HCT116 (cell line): Measurements from ENCODE around the gene LPIN1. TPM values are rescaled to one million over a fixed set of nuclear protein-coding genes. Genes with fewer than 3 reads are reported as not detected.

Experiments used
- ATAC-seq: fragments of 200-7000 bp; cut with Tn5 transposase; 2 replicates; pipeline ENCODE4 v1.9.1; 2020; ENCODE audit warnings: mild to moderate bottlenecking, moderate library complexity
- BruUV-seq: library from RNA; stranded (reverse); fragments of 400-500 nt; replicated peaks from 2 replicates; lab custom pipeline; 2021; lab: Mats Ljungman, UMichigan
- CTCF ChIA-PET: fragments of 300-600 bp; sonication (Branson Sonifier 250); formaldehyde crosslinking; loops from one replicate; lab custom pipeline; 2021; ENCODE audit warnings: antibody characterized with exemption; lab: Charles Lee
- POLR2A ChIA-PET: fragments of 300-600, 350-600 bp; sonication (Branson Sonifier 250); formaldehyde crosslinking; loops from one replicate; lab custom pipeline; 2021; ENCODE audit warnings: antibody characterized with exemption; lab: Charles Lee
- RAD21 ChIA-PET, 2 experiments: fragments of 300-600 bp; sonication (Branson Sonifier 250); formaldehyde crosslinking; loops; one replicate each; lab custom pipeline; 2023; ENCODE audit warnings: low total read pairs in 2 of 2; ENCODE audit not compliant: uncharacterized antibody in 2 of 2, unreplicated experiment in 2 of 2, low non-redundant PET in 1 of 2; lab: Charles Lee
- DNase-seq: peaks from one replicate; pipeline ENCODE4 v3.0.0-alpha.2; 2010; ENCODE audit warnings: low read depth, low spot score
- H2AFZ ChIP-seq: fragments of 200-600 bp; shearing (Covaris generic), sonication (generic); 2 replicates; pipeline ENCODE4 v1.6.1; 2017; ENCODE audit warnings: low read depth, mixed run types, mixed read lengths, antibody characterized with exemption, low read length; ENCODE audit not compliant: poor library complexity, severe bottlenecking
- H3K27ac ChIP-seq: 2 replicates; pipeline ENCODE4 v1.5.1; 2012; ENCODE audit warnings: low read depth, low read length
- H3K27me3 ChIP-seq: fragments of 200-600 bp; sonication (generic); 2 replicates; pipeline ENCODE4 v1.6.1; 2016; ENCODE audit warnings: mixed run types, low read length, mixed read lengths; ENCODE audit not compliant: insufficient read depth
- H3K36me3 ChIP-seq, 2 experiments: fragments of 200-500 bp in 1 of 2; fragments of 200-600 bp in 1 of 2; sonication (Bioruptor generic) in 1 of 2; sonication (generic) in 1 of 2; 2 replicates each; pipeline versions ENCODE4 v1.5.1 to v1.6.1; 2014 to 2016; ENCODE audit warnings: low read length in 2 of 2, inconsistent platforms in 1 of 2, mixed read lengths in 1 of 2, mixed run types in 1 of 2; ENCODE audit not compliant: insufficient read depth in 2 of 2, control insufficient read depth in 1 of 2
- H3K4me1 ChIP-seq, 2 experiments: fragments of 200-600 bp in 1 of 2; sonication (generic) in 1 of 2; 2 replicates each; pipeline versions ENCODE4 v1.5.1 to v1.6.1; 2012 to 2017; ENCODE audit warnings: low read length in 2 of 2, inconsistent platforms in 1 of 2, mild to moderate bottlenecking in 1 of 2, mixed read lengths in 1 of 2, mixed run types in 1 of 2, moderate library complexity in 1 of 2; ENCODE audit not compliant: insufficient read depth in 2 of 2, control insufficient read depth in 1 of 2
- H3K4me2 ChIP-seq: fragments of 200-600 bp; sonication (generic); 2 replicates; pipeline ENCODE4 v1.6.1; 2017; ENCODE audit warnings: mixed run types, low read length, mixed read lengths
- H3K4me3 ChIP-seq, 2 experiments: fragments of 200-600 bp in 1 of 2; sonication (generic) in 1 of 2; replicated peaks in 1 of 2; 2 replicates each; pipeline ENCODE4 v1.5.1; 2011 to 2016; ENCODE audit warnings: low read length in 2 of 2, control low read depth in 1 of 2, low read depth in 1 of 2, mild to moderate bottlenecking in 1 of 2, mixed read lengths in 1 of 2, mixed run types in 1 of 2
- H3K79me2 ChIP-seq: fragments of 200-600 bp; sonication (generic); 2 replicates; pipeline ENCODE4 v1.6.1; 2017; ENCODE audit warnings: mild to moderate bottlenecking, mixed run types, low read length, moderate library complexity, mixed read lengths; ENCODE audit not compliant: insufficient read depth
- H3K9ac ChIP-seq: fragments of 200-600 bp; sonication (generic); 2 replicates; pipeline ENCODE4 v1.6.1; 2016; ENCODE audit warnings: low read length, mixed read lengths
- H3K9me2 ChIP-seq: fragments of 200-600 bp; sonication (generic), shearing (Covaris generic); 2 replicates; pipeline ENCODE4 v1.6.1; 2017; ENCODE audit warnings: mixed run types, mild to moderate bottlenecking, moderate library complexity; ENCODE audit not compliant: insufficient read depth
- H3K9me3 ChIP-seq, 2 experiments: fragments of 200-500 bp in 1 of 2; fragments of 200-600 bp in 1 of 2; sonication (Bioruptor generic) in 1 of 2; sonication (generic) in 1 of 2; 2 replicates each; pipeline ENCODE4 v1.6.1; 2014 to 2017; ENCODE audit warnings: low read length in 2 of 2, mixed read lengths in 2 of 2, inconsistent platforms in 1 of 2, low read depth in 1 of 2, mild to moderate bottlenecking in 1 of 2, mixed run types in 1 of 2, moderate library complexity in 1 of 2; ENCODE audit not compliant: control insufficient read depth in 1 of 2, insufficient read depth in 1 of 2
- H4K20me1 ChIP-seq: fragments of 200-600 bp; sonication (generic), shearing (Covaris generic); 2 replicates; pipeline ENCODE4 v1.6.1; 2017; ENCODE audit warnings: mixed run types, mild to moderate bottlenecking, moderate library complexity; ENCODE audit not compliant: insufficient read depth
- ATF3 ChIP-seq: IDR thresholded peaks from 2 replicates; pipeline ENCODE4 v1.6.1; 2012
- CBX3 ChIP-seq: IDR thresholded peaks from 2 replicates; pipeline ENCODE4 v1.6.1; 2012; ENCODE audit warnings: low read depth
- FOSL1 ChIP-seq: IDR thresholded peaks from 2 replicates; pipeline ENCODE4 v1.6.1; 2012; ENCODE audit warnings: low read depth
- MAX ChIP-seq: IDR thresholded peaks from 2 replicates; pipeline ENCODE4 v1.6.1; 2012
- POLR2A ChIP-seq: IDR thresholded peaks from 2 replicates; pipeline ENCODE4 v1.7.0; 2011; ENCODE audit warnings: borderline replicate concordance; ENCODE audit not compliant: insufficient read depth, insufficient read length; ENCODE audit errors: extremely low read depth
- POLR2AphosphoS5 ChIP-seq: IDR thresholded peaks from 2 replicates; pipeline ENCODE4 v1.6.1; 2011; ENCODE audit warnings: mild to moderate bottlenecking, low read depth, low read length, moderate library complexity
- REST ChIP-seq: IDR thresholded peaks from 2 replicates; pipeline ENCODE4 v1.6.1; 2012; ENCODE audit warnings: low read depth
- ZBTB33 ChIP-seq: IDR thresholded peaks from 2 replicates; pipeline ENCODE4 v1.6.1; 2011; ENCODE audit warnings: mild to moderate bottlenecking, low read length, moderate library complexity; ENCODE audit not compliant: insufficient replicate concordance; ENCODE audit errors: extremely low read depth
- intact Hi-C: fragments of 100-400 bp; cut with micrococcal nuclease; formaldehyde crosslinking; loops from 2 replicates; pipeline ENCODE4 v1.10.0; 2022
- total RNA-seq: library from RNA; stranded (reverse); gene quantifications from one replicate; pipeline ENCODE4 v1.2.1, GENCODE V29; 2021; ENCODE audit not compliant: unreplicated experiment

The LPIN1 gene
- total RNA-seq, 1 experiment from 2014 or later = 16.7 TPM

- TF ChIP-seq POLR2A (no peak), ZBTB33 (no peak), REST (no peak)
Observed at GRCh38 chr2:11711751-11712150, 34.7 kb upstream of the LPIN1 start (continued).

GRCh38 chr2:11712866-11713265, 33.6 kb upstream of the LPIN1 start:
- ATAC-seq (no peak), DNase-seq (no peak)
- Histone ChIP-seq H3K4me3 (no peak overlapping the region), H3K9ac (no peak overlapping the region), H3K9me3 (no peaks in the 10 kb centered on the region), H2AFZ (no peak overlapping the region), H4K20me1 (no peaks in the 10 kb centered on the region), H3K4me2 (no peak overlapping the region), H3K27me3 (peaks cover 8% of the 10 kb centered on the region; the same call in 1 of the 2 replicates), H3K79me2 (no peaks in the 10 kb centered on the region), H3K36me3 (no peaks in the 10 kb centered on the region), H3K4me1 (peaks cover 0 to 8% of the 10 kb centered on the region in 2 experiments; a peak in 1 of 4 replicates), H3K9me2 (no peaks in the 10 kb centered on the region), H3K27ac (no peak overlapping the region)
- intact Hi-C loops = no loop called here
- no TSS peak for BruUV-seq
- RAD21 ChIA-PET = no interaction called here
- no peak for TF ChIP-seq ZBTB33
- TF ChIP-seq MAX = no peak
- no peak for TF ChIP-seq FOSL1
- no peak for TF ChIP-seq ATF3
- TF ChIP-seq CBX3 = no peak
- no peak for TF ChIP-seq POLR2AphosphoS5
- POLR2A ChIA-PET = no interaction called here
- CTCF ChIA-PET = interaction anchor here (1.0 kb wide), 1 partner anchor 25 kb away, joined by 3 read pairs; no protein-coding TSS in a partner anchor
